ENCODE data around the gene SORCS2.

The SORCS2 gene

DNA sequence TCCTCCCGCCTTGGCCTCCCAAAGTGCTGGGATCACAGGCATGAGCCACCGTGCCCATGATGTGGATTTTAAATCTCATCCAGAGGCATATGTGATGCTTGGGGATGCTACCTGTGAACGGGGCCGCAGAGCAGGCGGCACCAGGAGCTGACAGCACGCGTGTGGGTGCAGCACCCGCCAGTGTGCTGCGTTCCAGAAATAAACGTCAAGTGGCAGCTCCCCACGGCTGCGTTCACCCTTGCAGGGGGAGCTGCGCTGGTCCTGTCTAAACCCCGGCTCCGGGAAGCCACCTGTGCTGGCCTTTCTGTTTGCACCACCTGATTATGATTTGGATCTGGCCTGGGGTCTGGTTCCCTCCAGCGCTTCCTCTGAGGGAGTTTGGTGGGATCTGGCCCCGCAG is 77.8 kb downstream of the SORCS2 start:
- no peak for DNase-seq (ENCODE audit: low read depth)

DNA sequence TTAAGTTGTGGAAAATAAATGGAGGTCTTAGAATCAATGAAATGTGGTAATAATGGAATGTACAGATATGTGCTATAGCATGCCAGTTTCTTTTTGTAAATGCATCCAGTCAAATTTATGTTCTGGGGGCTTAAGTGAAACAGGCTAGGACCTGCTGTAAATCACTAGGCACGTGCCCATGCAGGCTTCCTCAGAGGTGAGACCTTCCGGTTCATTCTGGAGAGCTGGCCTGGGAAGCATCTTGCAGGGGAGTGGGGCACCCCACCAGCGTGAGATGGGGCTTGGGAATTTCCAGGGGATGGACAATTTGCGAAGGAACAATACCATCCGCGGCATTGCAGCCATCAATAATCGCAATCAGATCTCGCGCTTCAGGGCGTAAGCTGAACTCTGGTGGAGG is 80.1 kb downstream of the SORCS2 start:
- no peak for DNase-seq (ENCODE audit: low read depth)

DNA sequence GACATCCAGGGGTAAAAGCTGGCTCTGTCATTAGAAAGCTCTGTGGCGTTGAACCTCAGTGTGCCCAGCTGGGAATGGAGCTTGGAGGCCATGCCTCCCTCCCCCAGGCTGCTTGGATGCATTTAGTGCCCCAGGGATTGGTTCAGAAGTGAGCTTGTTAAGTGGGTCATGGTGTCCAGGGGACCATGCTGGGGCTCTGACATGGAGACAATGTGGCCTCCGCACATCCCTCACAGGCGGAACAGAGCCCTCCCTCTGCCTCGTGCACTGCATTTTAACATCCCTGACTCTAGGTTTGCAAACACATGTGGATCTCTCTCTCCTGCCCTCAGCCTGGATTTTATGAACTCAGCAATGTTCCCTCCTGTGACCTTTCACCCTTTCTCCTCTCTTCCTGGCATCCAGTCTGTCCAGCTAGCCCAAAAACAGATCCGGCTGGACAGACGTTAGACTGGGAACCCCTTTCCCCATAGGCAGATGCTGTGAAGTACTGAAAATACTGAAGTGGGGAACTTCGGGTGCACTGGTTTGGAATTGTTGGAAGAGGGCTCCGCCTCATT is 81.5 kb downstream of the SORCS2 start:
- DNase-seq (ENCODE audit: low read depth) = no peak

DNA sequence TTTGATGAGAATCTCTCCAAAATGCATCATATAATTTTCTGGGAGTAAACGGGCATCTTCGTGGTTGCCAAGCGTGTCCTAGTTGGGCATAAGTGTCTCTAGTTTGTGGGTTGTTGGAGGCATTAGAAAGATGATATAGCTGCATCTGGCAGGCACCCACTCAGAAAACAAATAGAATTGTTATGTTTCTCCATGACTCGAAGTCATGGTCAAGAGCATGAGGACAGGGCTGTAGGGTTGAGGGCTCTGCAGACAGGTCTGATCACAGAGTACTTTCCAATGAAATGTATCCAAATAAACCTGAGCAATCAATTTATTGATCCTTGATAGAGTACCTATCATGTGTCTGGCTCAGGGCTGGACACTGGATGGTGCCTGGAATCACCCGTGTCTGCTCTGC is 82.7 kb downstream of the SORCS2 start:
- no peak for DNase-seq (ENCODE audit: low read depth)

DNA sequence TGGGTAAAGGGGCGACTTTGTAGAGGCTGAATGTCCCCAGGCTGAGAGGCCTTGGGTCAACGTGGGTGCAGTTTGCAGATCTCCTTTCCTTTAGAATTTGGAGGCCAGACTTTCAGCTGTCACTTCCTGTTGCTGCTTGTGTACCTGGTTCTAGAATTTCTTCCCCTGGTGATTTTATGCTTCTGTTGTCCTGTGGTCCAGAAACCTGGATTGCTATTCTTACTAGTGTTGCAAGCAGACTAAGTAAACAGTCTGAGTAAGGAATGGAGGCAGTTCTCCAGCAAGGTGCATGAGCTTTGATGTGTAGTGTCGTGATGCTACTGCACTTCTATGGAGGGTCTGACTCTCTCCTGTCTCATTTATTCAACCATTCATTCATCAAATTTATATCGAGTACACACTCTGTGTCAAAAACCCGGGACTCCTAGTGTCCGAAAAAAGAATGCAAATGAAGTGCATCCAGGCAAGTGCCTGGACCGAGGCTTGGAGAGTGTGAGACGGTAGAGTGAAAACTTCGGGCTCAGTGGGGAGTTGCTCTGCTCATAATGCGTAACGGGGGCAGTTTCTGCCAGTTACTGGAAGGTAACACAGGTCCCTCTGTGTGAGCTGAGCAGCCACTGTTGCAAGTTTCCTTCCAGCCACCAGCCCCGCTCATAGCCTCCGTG is 83.3 kb downstream of the SORCS2 start:
- no peak for DNase-seq (ENCODE audit: low read depth)

DNA sequence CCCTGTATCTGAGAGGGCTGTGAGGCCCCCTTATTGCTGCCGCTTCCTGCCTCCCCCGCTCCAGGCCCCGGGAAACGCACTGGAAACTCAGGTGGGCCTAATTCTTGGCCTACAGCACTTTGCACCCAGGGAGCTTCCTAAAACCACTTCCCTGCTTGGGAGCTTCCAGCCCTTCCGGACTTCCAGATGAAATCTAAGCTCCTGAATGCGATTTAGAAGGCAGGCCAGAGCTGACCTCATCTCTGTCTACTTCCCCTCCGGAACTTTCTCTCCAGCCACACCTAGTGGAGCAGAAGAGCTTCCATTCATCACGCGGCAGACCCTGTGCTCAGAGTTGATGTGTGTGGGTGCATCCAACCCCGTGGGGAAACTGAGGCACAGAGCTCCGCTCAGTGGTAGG is 84.2 kb downstream of the SORCS2 start:
- DNase-seq (ENCODE audit: low read depth) = no peak

DNA sequence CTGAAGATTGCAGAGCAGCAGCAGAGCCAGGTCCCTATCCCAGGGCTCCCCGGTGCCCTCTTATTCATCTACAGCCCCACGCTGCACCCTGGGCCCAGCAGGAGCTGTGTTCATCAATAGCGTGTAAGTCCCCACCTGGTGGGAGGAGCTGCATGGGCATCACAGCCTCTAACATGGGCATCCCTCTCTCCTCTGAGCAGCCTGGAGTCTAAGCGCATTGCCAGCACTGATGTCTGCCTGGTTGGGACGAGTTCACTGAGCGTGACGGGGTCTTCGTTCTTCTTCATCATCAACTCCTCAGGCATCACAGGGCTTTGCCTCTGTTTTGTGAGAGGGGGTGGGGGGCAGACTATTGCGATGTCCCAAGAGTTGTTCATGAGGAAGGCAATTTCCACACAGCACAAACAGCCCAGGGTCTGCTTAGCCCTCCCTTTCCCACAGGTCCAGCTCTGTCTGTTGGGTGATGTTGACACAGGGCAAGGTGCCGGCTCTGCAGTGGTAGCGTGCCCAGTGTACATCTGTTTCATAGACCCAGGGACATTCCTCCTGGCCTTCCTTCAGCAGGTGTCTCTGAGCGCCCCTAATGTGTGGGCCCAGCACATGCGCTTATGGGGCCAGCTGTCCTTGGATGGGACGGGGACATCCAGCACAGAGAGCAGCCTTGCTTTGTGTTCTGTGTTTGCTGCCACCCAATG is 85.9 kb downstream of the SORCS2 start:
- no peak for DNase-seq (ENCODE audit: low read depth)

DNA sequence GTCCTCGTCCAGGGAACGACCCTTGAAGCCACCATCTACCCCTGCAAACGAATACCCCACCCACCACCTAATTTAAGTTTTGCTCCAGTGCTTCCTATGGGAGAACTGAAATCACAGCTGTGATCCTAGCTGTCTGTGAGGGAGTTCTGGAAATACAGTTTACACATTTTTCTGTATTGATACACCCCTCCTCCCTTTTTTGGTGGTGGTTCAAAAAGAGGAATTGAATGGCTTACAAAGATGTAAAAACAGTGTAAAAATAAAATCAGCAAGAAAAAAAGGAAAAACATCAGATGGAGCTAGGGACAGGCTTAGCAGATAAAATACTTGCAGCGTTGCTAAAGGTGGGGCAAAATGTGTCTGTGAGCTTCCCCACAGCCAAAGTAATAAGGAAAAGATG is 86.6 kb downstream of the SORCS2 start:
- no peak for DNase-seq (ENCODE audit: low read depth)

DNA sequence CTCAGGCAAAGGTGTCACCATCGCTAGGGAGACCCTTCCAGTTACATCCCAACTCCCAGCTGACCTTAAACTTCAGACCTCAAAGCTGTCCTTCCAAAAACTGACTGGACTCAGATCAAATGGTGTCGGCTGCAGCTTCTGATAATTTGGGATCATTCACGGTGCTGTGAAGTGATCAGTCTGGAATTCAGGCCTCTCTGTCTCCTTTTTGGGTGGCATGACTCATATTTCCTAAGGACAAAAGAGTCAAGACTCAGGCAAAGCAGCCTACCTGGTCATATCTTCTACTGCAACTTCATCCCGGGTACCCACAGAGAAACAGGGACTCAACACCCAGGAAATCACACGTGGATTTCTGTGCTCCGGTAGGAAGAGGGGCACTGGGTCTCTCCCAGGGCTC is 87.6 kb downstream of the SORCS2 start:
- no peak for DNase-seq (ENCODE audit: low read depth)

DNA sequence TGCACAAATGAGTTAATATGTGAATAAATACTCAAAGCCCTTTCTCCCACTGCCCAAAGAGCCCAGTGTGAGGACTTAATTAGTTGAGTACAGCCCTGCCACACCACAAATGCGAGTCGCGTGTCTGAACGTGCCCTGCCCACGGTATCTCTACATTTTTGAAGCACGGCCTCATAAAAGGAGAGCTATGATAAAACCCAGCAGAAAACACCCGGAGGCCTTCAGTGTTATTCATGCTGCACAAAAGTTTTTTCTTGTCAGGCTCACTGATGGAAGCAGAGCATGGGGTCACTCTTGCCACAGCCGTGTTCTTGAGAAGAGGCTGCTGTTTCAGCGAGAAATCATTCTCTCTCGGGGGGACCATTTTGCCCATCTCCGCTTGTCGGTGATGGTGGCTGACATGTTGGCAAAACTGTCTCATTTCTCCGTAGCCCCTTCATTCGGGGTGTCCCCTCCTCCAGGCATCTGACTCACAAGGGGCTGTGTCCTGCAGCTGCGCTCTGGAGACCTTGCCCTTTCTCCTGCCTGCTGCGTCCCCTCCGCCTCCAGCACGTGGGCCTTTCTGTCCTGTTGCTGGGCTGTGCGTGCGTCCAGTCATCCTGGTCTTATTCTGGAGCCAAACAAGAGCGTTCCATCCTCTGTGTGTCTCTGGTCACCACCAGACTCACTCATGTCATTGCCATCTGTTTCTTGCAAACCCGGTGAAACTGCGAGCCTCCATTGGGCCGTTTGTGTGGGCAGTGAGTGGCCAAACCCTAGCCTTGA is 88.8 kb downstream of the SORCS2 start:
- DNase-seq (ENCODE audit: low read depth) = no peak

DNA sequence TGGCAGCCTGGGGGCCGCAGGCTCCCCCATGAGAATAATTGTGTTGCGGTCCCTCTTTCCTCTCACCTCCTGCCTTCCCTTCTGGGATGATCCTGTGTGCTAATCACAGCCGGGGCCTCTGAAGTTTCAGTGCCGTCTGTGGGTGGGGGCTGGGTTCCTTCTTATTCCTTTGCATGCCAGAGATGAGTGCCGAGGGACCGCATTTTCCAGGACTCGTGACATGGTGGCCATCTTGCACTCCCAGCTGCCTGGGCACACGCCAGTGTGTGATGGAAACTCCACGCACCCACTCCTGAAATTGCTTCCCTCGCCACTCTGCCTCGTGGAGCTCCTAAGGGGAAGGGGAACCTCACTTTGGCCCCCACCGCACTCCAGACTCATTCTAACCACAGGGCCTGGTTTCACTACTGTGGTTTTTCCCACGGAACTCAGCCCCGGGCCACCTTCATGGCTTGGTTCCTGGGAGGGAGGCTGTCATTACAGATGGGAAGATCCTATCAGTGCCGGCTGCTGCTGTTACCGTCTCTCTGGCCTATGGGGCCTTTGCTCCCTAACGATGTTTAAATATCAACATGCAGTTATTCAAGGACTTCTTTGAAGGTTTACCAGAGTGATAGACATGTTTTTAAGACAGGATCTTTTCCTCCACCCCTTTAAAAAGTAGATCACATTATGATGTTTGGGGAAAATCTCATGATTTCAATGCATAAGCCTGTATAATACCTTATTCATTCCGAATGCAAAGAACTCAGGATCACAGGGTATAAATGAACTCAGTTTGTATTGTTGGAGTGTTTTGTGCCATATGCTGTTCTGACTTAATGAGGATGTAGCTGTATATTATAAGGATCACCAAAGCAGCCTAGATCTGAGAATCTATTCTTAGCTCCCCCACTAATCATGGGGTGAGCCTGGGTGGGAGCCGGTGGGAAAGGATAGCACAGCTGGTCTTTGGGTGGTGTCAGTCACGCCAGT is 89.6 kb downstream of the SORCS2 start:
- DNase-seq (ENCODE audit: low read depth) = no peak

DNA sequence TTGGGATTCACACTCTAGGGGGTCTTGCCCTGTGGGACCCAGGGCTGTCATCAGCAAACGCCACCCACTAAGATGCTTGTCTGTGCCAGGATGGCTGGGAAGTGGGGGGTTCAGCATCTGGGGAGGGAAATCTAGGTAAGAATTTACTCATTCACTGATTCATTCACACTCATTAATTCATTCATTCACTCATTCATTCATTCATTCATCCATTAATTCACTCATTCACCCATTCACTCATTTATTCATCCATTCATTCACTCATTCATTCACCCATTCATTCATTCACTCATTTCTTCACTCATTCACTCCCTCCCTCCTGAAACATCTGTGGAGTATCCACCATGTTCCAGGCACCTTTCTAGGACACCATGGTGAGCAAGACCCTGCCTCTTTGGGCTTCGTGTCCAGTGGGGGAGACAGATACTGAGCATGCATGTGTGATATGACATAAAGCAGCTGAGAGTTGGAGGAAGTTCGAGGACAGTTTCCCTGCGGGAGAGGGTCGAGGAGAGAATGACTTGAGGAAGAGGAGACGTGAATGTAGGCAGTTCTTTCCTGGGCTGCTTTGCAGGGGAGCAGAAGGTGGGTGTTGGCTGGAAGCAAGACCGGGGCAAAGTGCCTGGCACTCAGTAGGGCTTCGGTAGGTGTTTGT is 90.6 kb downstream of the SORCS2 start:
- no peak for DNase-seq (ENCODE audit: low read depth)

DNA sequence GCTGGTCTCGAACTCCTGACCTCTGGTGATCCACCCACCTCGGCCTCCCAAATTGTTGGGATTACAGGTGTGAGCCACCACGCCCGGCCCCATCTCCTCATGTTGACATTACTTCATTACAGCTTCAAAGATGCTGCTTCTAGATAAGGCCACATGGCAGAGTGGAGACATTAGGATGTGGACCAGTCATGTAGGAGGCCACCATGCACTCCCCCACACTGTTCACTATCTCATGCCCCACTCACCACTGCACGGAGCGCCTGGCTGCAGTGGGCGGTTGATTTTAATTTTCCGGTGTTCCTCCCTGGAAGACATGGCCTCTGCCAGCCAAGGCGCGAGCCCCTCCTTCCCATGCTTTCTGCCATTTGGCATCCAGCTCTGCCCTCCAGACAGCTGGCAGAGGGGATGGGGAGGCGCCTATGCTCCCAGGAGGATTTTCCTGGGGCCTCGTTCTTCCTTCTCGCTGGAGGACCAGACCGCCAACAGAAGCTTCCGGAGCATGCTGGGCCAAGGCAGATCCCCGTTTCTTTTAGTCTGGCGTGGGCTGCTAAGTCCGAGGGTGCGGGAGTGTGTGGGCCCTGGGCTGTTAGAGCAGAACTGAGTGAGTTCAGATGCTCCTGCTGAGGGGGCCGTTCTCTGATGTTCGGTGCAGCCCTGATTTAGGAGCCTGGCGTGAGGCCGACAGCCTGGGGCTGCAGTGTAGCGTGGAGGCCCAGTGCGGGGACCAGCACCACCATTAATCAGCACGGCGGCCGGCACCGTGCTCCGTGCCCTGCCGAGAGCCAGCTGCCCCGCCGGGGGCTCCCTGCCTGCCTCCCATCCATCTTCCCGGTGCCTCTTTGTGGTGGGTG is 93.1 kb downstream of the SORCS2 start:
- no peak for DNase-seq (ENCODE audit: low read depth)

DNA sequence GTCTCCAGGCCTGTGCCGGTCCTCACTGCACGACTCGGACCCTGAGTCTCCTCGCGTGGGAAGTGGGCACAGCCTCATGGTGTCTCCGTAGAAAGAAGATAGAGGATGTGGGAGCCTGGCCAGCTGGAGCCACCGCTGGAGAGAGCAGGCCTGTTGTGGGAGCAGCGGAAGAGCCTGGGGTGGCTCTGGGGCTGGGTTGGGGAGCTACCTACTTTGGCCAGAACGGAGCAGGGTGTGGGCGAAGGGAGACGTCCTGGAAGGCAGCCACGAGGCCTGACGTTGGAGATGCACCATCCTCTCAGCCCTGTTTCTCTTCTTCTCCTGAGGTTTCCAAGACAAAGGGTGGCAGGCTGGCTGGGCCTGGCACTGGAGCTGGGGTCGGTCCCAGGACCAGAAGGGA is 93.8 kb downstream of the SORCS2 start:
- no peak for DNase-seq (ENCODE audit: low read depth)

DNA sequence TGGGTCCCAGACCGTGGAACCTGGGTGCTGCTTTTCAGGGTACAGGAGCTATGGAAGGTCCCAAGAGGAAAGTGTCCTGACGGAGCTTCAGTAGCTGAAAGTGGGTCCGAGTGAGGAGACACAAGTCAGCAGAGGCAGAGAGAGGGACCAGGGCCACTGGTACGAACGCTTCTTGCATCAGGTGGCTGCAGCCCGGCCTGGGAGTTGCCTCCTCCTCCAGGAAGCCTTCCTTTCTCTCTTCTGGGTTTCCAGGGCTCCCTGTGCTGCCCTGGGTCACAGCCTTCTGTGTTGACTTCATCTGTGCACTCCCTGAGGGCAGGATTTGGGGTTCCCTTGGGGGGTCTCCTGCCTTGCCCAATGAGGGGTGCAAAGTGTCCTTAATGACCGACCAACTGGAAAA is 94.5 kb downstream of the SORCS2 start:
- no peak for DNase-seq (ENCODE audit: low read depth)

DNA sequence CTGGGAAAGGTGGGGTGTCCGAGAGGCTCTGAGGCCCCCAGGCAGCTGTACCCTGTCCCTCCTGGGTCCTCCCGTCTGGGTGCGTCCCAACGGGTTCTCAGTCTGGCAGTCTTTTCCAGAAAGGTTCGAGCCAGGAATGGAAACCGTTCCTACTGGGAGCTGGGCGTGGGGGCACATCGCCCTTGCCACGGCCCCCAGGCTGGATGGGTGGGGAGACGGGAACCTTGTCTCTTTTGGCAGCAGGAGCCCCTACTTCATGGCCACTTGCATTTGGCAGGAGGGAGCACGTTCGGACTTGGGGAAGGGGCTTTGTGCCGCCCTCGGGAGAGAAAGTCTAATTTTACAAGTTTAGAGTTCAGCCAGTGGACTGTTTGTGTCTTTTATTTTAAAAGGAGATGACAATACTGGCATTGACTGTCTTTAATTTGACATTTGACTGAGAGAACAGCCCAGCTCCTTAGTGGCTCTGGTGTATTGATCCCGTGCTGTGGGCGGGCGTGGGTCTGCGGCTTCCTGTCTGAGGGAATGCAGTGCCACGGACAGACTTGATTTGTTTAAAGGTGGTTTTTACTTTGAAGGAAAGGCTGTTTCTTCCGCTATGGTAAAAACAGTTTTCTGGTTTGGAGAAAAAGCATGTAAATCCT is 95.1 kb downstream of the SORCS2 start:
- no peak for DNase-seq (ENCODE audit: low read depth)

DNA sequence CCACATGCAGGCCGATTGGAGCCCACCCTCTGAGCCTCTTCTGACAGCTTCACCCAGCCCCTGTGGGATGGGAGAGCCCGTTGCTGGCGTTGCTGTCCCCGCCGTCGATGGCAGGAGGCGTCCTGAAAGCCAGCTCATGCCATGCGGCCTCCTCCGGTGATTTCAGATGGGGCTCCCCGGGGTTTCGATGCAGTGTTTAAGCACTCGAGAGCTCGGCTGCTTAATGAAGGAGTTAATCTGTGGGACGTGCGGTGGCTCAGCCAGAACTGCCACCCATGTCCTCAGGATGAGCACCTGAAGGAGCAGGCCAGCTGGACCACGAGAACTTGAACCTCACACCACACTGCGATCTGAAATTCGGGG is 95.6 kb downstream of the SORCS2 start:
- DNase-seq (ENCODE audit: low read depth) = no peak

DNA sequence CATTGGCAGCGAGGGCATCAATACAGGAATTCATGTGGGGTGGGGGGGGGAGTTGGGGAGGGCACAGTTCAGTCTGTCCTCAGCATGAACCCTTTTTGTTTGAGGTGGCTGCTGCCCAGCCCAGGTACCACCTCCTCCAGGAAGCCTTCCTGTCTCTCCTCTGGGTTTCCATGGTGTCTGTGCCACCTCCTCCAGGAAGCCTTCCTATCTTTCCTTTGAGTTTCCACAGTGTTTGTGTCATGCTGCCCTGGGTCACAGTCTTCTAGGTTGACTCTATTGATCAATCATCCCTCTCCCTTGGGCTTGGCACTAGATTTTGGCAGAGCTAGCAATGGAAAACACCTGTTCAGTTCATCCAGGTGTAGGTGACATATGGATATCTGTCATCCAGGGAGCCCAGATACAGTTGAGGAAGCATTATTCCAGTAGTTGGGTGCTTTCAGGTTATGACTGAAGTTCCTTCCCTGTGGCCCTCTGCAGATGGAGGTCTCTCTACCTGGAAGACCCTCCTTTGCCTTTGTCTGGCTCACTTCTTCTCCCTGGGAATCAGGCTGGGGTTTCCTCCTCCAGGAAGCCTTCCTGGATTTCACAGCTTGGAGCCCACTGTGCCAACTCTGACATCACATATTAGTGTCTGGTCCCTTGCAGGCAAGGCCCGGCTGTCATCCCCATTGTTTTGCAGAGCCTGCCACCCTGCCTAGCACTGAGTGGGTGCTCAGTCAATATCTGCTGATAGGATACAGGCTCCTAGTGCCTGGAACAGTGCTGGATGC is 96.6 kb downstream of the SORCS2 start:
- DNase-seq (ENCODE audit: low read depth) = no peak

DNA sequence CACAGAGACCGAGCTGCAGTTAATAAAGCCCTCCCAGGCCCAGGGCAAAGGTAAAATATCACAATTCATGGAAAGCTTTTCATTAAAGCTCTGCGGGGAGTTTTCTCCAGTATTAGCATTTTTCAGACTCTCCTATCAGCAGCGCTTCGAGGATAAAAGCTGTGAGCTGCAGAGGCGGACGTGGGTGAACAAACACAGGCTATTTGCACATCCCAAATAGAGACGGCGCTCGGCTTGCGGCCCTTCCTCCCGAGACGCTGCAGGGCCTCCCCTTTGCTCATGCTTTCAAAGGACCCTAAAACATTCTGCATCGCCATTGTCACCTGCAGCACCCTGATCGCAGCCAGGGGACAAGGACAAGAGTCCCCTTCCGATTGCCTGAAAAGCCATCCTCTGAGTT is 97.3 kb downstream of the SORCS2 start:
- DNase-seq (ENCODE audit: low read depth) = no peak
